ENCODE data around the gene CYP19A1. TPM values are rescaled to one million over a fixed set of nuclear protein-coding genes. Genes with fewer than 3 reads are reported as not detected.

CYP19A1 gene
- total RNA-seq, 1 experiment from 2014 or later, result not detected

DNA sequence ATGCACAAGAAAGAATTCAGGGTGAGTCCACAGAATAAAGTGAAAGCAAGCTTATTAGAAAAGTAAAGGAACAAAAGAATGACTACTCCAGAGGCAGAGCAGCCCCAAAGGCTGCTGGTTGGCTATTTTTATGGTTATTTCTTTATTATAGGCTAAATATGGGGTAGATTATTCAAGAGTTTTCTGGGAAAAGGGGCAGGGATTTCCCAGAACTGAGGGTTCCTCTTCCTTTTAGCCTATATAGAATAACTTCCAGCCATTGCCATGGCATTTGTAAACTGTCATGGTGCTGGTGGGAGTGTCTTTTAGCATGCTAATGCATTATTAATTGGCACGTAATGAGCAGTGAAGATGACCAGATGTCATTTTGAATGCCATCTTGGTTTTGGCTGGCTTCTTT, 16.7 kb upstream of the CYP19A1 start:
- Histone ChIP-seq H2AFZ (ENCODE audit: low read depth, low read length, poor library complexity, severe bottlenecking) (no peak overlapping the region), H3K27me3 (ENCODE audit: insufficient read depth, low read length) (0 out of 2 replicates have a peak, but pooled peaks cover 2% of the 10 kb centered on the region), H3K9ac (ENCODE audit: low read length) (no peak overlapping the region), H3K36me3 (ENCODE audit: control insufficient read depth in 1 of 2, insufficient read depth in 2 of 2, low read length in 2 of 2) (no peaks in the 10 kb centered on the region), H3K79me2 (ENCODE audit: insufficient read depth, low read length) (no peaks in the 10 kb centered on the region), H3K4me1 (ENCODE audit: control insufficient read depth in 1 of 2, insufficient read depth in 2 of 2, low read length in 2 of 2) (no peaks in the 10 kb centered on the region), H3K4me2 (ENCODE audit: low read length) (no peak overlapping the region), H3K27ac (ENCODE audit: low read depth, low read length) (no peak overlapping the region), H3K9me3 (ENCODE audit: control insufficient read depth in 1 of 2, insufficient read depth in 1 of 2, low read depth in 1 of 2, low read length in 2 of 2) (no peaks in the 10 kb centered on the region), H4K20me1 (ENCODE audit: insufficient read depth) (no peaks in the 10 kb centered on the region), H3K9me2 (ENCODE audit: insufficient read depth) (no peaks in the 10 kb centered on the region), H3K4me3 (replicated peaks in 1 of 2; ENCODE audit: low read depth in 1 of 2, low read length in 2 of 2) (no peak overlapping the region)
- BruUV-seq (replicated peaks), result no TSS peak
- CTCF ChIA-PET, result no interaction called here
- TF ChIP-seq JUND (IDR thresholded peaks at IDR 0.05) (no peak), FOSL1 (IDR thresholded peaks at IDR 0.05; ENCODE audit: low read depth) (no peak), TCF7L2 (IDR thresholded peaks at IDR 0.05; ENCODE audit: borderline replicate concordance, extremely low read depth, insufficient read depth, insufficient read length) (no peak)
- TF ChIP-seq, protein P1, sequence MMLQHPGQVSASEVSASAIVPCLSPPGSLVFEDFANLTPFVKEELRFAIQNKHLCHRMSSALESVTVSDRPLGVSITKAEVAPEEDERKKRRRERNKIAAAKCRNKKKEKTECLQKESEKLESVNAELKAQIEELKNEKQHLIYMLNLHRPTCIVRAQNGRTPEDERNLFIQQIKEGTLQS (IDR thresholded peaks at IDR 0.05), result no peak
- TF ChIP-seq, protein P2, sequence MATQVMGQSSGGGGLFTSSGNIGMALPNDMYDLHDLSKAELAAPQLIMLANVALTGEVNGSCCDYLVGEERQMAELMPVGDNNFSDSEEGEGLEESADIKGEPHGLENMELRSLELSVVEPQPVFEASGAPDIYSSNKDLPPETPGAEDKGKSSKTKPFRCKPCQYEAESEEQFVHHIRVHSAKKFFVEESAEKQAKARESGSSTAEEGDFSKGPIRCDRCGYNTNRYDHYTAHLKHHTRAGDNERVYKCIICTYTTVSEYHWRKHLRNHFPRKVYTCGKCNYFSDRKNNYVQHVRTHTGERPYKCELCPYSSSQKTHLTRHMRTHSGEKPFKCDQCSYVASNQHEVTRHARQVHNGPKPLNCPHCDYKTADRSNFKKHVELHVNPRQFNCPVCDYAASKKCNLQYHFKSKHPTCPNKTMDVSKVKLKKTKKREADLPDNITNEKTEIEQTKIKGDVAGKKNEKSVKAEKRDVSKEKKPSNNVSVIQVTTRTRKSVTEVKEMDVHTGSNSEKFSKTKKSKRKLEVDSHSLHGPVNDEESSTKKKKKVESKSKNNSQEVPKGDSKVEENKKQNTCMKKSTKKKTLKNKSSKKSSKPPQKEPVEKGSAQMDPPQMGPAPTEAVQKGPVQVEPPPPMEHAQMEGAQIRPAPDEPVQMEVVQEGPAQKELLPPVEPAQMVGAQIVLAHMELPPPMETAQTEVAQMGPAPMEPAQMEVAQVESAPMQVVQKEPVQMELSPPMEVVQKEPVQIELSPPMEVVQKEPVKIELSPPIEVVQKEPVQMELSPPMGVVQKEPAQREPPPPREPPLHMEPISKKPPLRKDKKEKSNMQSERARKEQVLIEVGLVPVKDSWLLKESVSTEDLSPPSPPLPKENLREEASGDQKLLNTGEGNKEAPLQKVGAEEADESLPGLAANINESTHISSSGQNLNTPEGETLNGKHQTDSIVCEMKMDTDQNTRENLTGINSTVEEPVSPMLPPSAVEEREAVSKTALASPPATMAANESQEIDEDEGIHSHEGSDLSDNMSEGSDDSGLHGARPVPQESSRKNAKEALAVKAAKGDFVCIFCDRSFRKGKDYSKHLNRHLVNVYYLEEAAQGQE (IDR thresholded peaks at IDR 0.05; ENCODE audit: low read depth), result no peak
- RAD21 ChIA-PET (ENCODE audit: low non-redundant PET in 1 of 2, low total read pairs in 2 of 2, uncharacterized antibody in 2 of 2, unreplicated experiment in 2 of 2), result no interaction called here
- intact Hi-C loops (cut with micrococcal nuclease), result no loop called here
- no peak for DNase-seq (ENCODE audit: low read depth, low spot score)
- POLR2A ChIA-PET, result no interaction called here
- ATAC-seq, result no peak

DNA sequence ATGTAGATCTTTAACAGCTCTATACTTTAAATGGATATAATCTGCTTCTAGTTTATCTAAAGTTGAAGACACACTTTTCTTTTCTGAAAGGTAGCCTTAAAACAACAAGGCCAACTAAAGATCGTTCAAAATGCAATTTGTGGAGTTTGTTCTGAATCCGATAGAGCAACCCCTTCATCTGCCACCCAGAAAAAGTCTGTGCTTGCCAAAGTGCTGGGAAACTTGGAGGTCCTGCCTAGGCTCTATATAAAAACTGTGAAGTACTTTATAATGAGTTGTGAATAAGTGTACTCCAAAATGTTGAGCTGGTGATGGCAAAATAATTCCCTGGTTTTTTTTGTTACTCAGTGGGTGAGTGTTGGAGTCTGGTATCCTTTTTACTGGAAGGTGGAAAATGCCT, 15.6 kb upstream of the CYP19A1 start:
- Histone ChIP-seq H4K20me1 (ENCODE audit: insufficient read depth) (no peaks in the 10 kb centered on the region), H3K4me2 (ENCODE audit: low read length) (no peak overlapping the region), H3K9ac (ENCODE audit: low read length) (no peak overlapping the region), H2AFZ (ENCODE audit: low read depth, low read length, poor library complexity, severe bottlenecking) (no peak overlapping the region), H3K9me2 (ENCODE audit: insufficient read depth) (no peaks in the 10 kb centered on the region), H3K27me3 (ENCODE audit: insufficient read depth, low read length) (0 out of 2 replicates have a peak, but pooled peaks cover 2% of the 10 kb centered on the region), H3K36me3 (ENCODE audit: control insufficient read depth in 1 of 2, insufficient read depth in 2 of 2, low read length in 2 of 2) (no peaks in the 10 kb centered on the region), H3K9me3 (ENCODE audit: control insufficient read depth in 1 of 2, insufficient read depth in 1 of 2, low read depth in 1 of 2, low read length in 2 of 2) (no peaks in the 10 kb centered on the region), H3K79me2 (ENCODE audit: insufficient read depth, low read length) (no peaks in the 10 kb centered on the region), H3K27ac (ENCODE audit: low read depth, low read length) (no peak overlapping the region), H3K4me3 (replicated peaks in 1 of 2; ENCODE audit: low read depth in 1 of 2, low read length in 2 of 2) (no peak overlapping the region), H3K4me1 (ENCODE audit: control insufficient read depth in 1 of 2, insufficient read depth in 2 of 2, low read length in 2 of 2) (no peaks in the 10 kb centered on the region)
- ATAC-seq (no peak), DNase-seq (ENCODE audit: low read depth, low spot score) (no peak)
- no TSS peak for BruUV-seq (replicated peaks)
- ChIA-PET POLR2A (interaction anchor here (0.7 kb wide), 1 partner anchor 9 kb away, joined by 3 read pairs; no protein-coding TSS in a partner anchor), CTCF (no interaction called here), RAD21 (ENCODE audit: low non-redundant PET in 1 of 2, low total read pairs in 2 of 2, uncharacterized antibody in 2 of 2, unreplicated experiment in 2 of 2) (no interaction called here)
- TF ChIP-seq ELF1 (IDR thresholded peaks at IDR 0.05; ENCODE audit: borderline replicate concordance, low read depth) (no peak), YY1 (IDR thresholded peaks at IDR 0.05; ENCODE audit: extremely low read depth, insufficient replicate concordance, low read depth, low read length) (no peak), EZH2phosphoT487 (IDR thresholded peaks at IDR 0.05; ENCODE audit: borderline replicate concordance) (no peak)
- TF ChIP-seq, protein P3, sequence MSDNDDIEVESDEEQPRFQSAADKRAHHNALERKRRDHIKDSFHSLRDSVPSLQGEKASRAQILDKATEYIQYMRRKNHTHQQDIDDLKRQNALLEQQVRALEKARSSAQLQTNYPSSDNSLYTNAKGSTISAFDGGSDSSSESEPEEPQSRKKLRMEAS (IDR thresholded peaks at IDR 0.05), result no peak
- intact Hi-C loops (cut with micrococcal nuclease), result no loop called here
